H1 (cell line): Measurements from ENCODE around the gene PSMB3. TPM values are rescaled to one million over a fixed set of nuclear protein-coding genes. Genes with fewer than 3 reads are reported as not detected.
A peak's percentile ranks its signal among the peaks of the same experiment; 100 is the strongest.

Source experiments
- ATF3 ChIP-seq: IDR thresholded peaks from 2 replicates; pipeline ENCODE4 v1.6.1; 2011; ENCODE audit warnings: low read depth, mild to moderate bottlenecking, low read length; ENCODE audit not compliant: insufficient read depth
- BCL11A ChIP-seq, 2 experiments: IDR thresholded peaks; one replicate each; pipeline ENCODE4 v1.6.1; 2011; ENCODE audit warnings: low read depth in 2 of 2, low read length in 2 of 2, mild to moderate bottlenecking in 2 of 2
- BRCA1 ChIP-seq: IDR thresholded peaks from 2 replicates; pipeline ENCODE4 v1.6.1; 2012; ENCODE audit warnings: low read depth, low read length, improper control_type of control experiment
- CBX8 ChIP-seq: fragments of 300-800, 300-1000 bp; sonication (generic); IDR thresholded peaks from 2 replicates; pipeline ENCODE4 v1.7.1; 2016; ENCODE audit warnings: low read depth, low read length, borderline replicate concordance
- EP300 ChIP-seq, 2 experiments: IDR thresholded peaks; 1 replicate in 1 of 2; 2 replicates in 1 of 2; pipeline ENCODE4 v1.6.1; 2011 to 2012; ENCODE audit warnings: low read depth in 2 of 2, low read length in 2 of 2, mild to moderate bottlenecking in 2 of 2, borderline replicate concordance in 1 of 2, inconsistent platforms in 1 of 2, moderate library complexity in 1 of 2
- EZH2 ChIP-seq: fragments of 200-600 bp; sonication (generic); IDR thresholded peaks from 2 replicates; pipeline ENCODE4 v1.7.1; 2012; ENCODE audit warnings: low read depth, mild to moderate bottlenecking, moderate library complexity, low read length, inconsistent platforms; ENCODE audit not compliant: severe bottlenecking
- FOSL1 ChIP-seq: IDR thresholded peaks from 2 replicates; pipeline ENCODE4 v1.6.1; 2011; ENCODE audit warnings: mild to moderate bottlenecking, low read depth, low read length, moderate library complexity; ENCODE audit not compliant: insufficient read depth
- HDAC2 ChIP-seq, 2 experiments: fragments of 300-600 bp in 1 of 2; sonication (generic) in 1 of 2; IDR thresholded peaks; 2 replicates each; pipeline ENCODE4 v1.6.1; 2011 to 2012; ENCODE audit warnings: low read depth in 2 of 2, low read length in 2 of 2, mild to moderate bottlenecking in 2 of 2, moderate library complexity in 2 of 2, borderline replicate concordance in 1 of 2, inconsistent platforms in 1 of 2
- KDM1A ChIP-seq: fragments of 200-600, 300-600 bp; sonication (generic); IDR thresholded peaks from 2 replicates; pipeline ENCODE4 v1.7.1; 2016; ENCODE audit warnings: mild to moderate bottlenecking, low read length, borderline replicate concordance
- NANOG ChIP-seq: IDR thresholded peaks from 2 replicates; pipeline ENCODE4 v1.6.1; 2011; ENCODE audit warnings: low read length, low read depth, mild to moderate bottlenecking, inconsistent platforms; ENCODE audit not compliant: insufficient read depth, poor library complexity, severe bottlenecking
- NRF1 ChIP-seq: IDR thresholded peaks from 2 replicates; pipeline ENCODE4 v1.6.1; 2011; ENCODE audit warnings: mild to moderate bottlenecking, low read depth, low read length, improper control_type of control experiment
- POLR2A ChIP-seq, 2 experiments: IDR thresholded peaks; 1 replicate in 1 of 2; 2 replicates in 1 of 2; pipeline ENCODE4 v1.6.1; 2011; ENCODE audit warnings: low read depth in 2 of 2, low read length in 2 of 2, mild to moderate bottlenecking in 2 of 2; ENCODE audit errors: control extremely low read depth in 1 of 2
- POLR2AphosphoS5 ChIP-seq: IDR thresholded peaks from 2 replicates; pipeline ENCODE4 v1.6.1; 2011; ENCODE audit warnings: low read depth, low read length
- SAP30 ChIP-seq: fragments of 300-600 bp; sonication (generic); IDR thresholded peaks from 2 replicates; pipeline ENCODE4 v1.7.1; 2012; ENCODE audit warnings: low read length, moderate library complexity, mild to moderate bottlenecking, inconsistent platforms; ENCODE audit not compliant: insufficient read depth, insufficient replicate concordance
- SIRT6 ChIP-seq: IDR thresholded peaks from one replicate; pipeline ENCODE4 v1.7.1; 2012; ENCODE audit warnings: low read length, inconsistent platforms
- SP4 ChIP-seq: IDR thresholded peaks from 2 replicates; pipeline ENCODE4 v1.6.1; 2012; ENCODE audit warnings: low read length, inconsistent platforms
- SUZ12 ChIP-seq: fragments of 200-600 bp; sonication (generic); IDR thresholded peaks from 2 replicates; pipeline ENCODE4 v1.6.1; 2012; ENCODE audit warnings: mild to moderate bottlenecking, inconsistent platforms, low read length, moderate library complexity, mixed read lengths
- TCF12 ChIP-seq: IDR thresholded peaks from 2 replicates; pipeline ENCODE4 v1.6.1; 2011; ENCODE audit warnings: low read depth, mild to moderate bottlenecking, low read length
- YY1 ChIP-seq: IDR thresholded peaks from 2 replicates; pipeline ENCODE4 v1.6.1; 2011; ENCODE audit warnings: low read depth, mild to moderate bottlenecking, low read length
- ZNF274 ChIP-seq: IDR thresholded peaks from 2 replicates; pipeline ENCODE4 v1.7.0; 2012; ENCODE audit warnings: low read length, borderline replicate concordance; ENCODE audit errors: extremely low read depth
- polyA plus RNA-seq, 7 experiments: library from polyadenylated mRNA; depleted of rRNA in 3 of 7; stranded (reverse) in 5 of 7; unstranded in 2 of 7; fragments of >200 nt in 5 of 7; fragments of 200-250 nt in 2 of 7; gene quantifications; 1 replicate in 5 of 7; 2 replicates in 1 of 7; 4 replicates in 1 of 7; pipeline versions ENCODE4 v1.2.1 to v1.2.3, GENCODE V29; 2011 to 2013; ENCODE audit warnings: missing spikeins in 2 of 7, mixed read lengths in 2 of 7
- total RNA-seq: library from RNA; stranded (reverse); fragmentation: NEBNext Ultra II Directional; extraction: Animal tissue kit (Norgen Biotek cat#: 25700); gene quantifications from 2 replicates; pipeline ENCODE4 v1.2.1, GENCODE V29; 2021
- TF ChIP-seq, protein P1 (sequence below): IDR thresholded peaks from 2 replicates; pipeline ENCODE4 v1.6.1; 2012; ENCODE audit warnings: low read length, inconsistent platforms

Gene PSMB3
- total and polyA plus RNA-seq, 2 of the 8 experiments (the other 6 are each of a cell fraction or from before 2014, with no cell fraction given): 291 to 914 TPM

DNA sequence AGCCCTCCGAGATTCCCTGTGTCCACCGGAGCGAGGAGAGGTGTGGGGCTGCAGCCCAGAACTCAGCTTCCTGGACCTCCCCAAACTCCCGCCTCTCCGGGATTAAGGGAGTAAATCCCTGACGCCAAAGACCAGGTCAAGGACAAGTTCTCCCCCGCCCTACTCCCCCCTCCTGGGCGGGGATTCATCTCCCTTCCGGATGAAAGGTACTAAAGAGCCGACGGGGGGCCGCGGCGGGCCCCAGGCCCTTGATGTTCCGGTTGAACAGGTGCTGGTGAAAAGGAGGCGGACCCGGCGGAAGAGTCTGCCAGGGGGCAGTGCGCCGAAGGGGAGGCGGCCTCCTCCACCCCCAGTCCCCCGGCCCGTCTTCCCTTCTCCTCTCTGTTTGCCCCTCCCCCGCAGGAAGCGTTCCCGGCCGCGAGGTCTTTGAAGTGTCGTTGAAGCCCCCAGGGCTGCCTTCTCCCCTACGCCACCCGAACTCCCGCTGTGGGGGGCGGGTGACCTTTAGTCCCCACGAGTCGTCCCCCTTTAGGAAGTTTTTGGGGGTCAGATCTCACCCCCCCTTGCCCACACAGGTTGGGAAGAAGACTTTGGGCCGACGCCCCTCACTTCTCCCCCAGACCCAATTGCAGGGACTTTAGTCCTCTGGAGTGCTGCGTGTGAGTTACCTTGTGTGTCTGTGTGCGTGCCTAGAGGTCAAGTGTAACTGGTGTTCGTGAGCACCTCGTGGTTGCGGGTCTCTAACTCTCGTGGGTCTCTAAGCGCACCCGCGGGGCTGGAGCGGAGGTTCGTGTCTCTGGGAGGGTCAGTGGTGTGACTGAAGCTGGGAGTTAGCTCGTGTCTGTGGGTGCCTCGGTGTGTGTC lies 48.6 kb upstream of the PSMB3 start (continued):
- TF ChIP-seq YY1 (0 out of 2 replicates have a peak, but pooled peaks have one; percentile 20), BCL11A (IDR thresholded peaks at IDR 0.05; ENCODE audit: low read depth in 2 of 2, low read length in 2 of 2) (no peak), HDAC2 (IDR thresholded peaks at IDR 0.05; ENCODE audit: borderline replicate concordance in 1 of 2, low read depth in 2 of 2, low read length in 2 of 2) (peak; percentile 61 to 76; a peak in 1 of 4 replicates), NANOG (peak; percentile 72), POLR2AphosphoS5 (peak; percentile 90), ATF3 (no peak), SP4 (0 out of 2 replicates have a peak, but pooled peaks have one; percentile 25), EP300 (IDR thresholded peaks at IDR 0.05; ENCODE audit: borderline replicate concordance in 1 of 2, low read depth in 2 of 2, low read length in 2 of 2) (peak in 1 of 2 experiments; percentile 65; a peak in 1 of 3 replicates), CBX8 (no peak), SAP30 (peak; percentile 24), BRCA1 (no peak), FOSL1 (no peak), KDM1A (peak; percentile 11; the same call in 1 of the 2 replicates), EZH2 (peak; percentile 67), TCF12 (peak; percentile 96), POLR2A (IDR thresholded peaks at IDR 0.05; ENCODE audit: control extremely low read depth in 1 of 2, low read depth in 2 of 2, low read length in 2 of 2) (no peak), ZNF274 (no peak), SIRT6 (no peak), NRF1 (no peak), SUZ12 (no peak)
- TF ChIP-seq, protein P1, sequence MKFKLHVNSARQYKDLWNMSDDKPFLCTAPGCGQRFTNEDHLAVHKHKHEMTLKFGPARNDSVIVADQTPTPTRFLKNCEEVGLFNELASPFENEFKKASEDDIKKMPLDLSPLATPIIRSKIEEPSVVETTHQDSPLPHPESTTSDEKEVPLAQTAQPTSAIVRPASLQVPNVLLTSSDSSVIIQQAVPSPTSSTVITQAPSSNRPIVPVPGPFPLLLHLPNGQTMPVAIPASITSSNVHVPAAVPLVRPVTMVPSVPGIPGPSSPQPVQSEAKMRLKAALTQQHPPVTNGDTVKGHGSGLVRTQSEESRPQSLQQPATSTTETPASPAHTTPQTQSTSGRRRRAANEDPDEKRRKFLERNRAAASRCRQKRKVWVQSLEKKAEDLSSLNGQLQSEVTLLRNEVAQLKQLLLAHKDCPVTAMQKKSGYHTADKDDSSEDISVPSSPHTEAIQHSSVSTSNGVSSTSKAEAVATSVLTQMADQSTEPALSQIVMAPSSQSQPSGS: no peak
